ENCODE results near the gene PTPRE. TPM values are rescaled to one million over a fixed set of nuclear protein-coding genes. Genes with fewer than 3 reads are reported as not detected.

PTPRE gene
- total and polyA plus RNA-seq, 2 of the 4 experiments (the other 2 are of a cell fraction): 0.34 to 0.54 TPM

DNA sequence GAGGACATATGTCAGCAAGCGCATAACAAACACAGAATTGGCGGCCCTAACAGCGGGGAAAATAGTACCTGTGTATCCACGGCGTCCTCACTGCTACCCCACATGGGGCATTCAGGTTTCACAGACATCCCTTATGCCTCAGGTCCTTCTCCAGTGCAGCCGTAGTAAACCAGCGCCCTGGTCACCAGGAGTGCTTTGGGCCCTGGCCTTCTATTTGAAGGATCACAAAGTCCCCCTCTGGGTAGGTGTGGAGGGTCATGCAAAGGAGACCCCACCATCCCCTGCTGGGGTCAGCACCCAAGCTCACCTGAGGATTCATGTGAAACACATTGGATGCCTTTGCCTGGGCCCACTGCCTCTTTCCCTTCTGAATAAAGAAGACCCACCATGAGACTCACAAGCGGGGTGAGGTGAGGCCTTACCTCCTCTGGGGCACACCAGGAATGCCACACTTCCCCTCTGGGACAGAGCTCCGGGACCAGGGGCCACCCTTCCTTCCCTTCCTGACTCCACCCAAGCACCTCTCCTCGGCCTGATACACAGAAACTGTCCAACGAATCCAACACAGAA is 32.9 kb upstream of the PTPRE start:
- H3K4me3 ChIP-seq (ENCODE audit: insufficient read depth, low read depth, low read length): no peak overlapping the region
- intact Hi-C loops (cut with micrococcal nuclease): no loop called here
- dilution Hi-C loops (cut with HindIII; ENCODE audit: low sequenced_read_pairs, unreplicated experiment): no loop called here

More for the DNA sequence above, 32.9 kb upstream of the PTPRE start:
- Histone ChIP-seq H3K18ac (ENCODE audit: low read depth, low read length) (no peak overlapping the region), H2AK9ac (replicated peaks; ENCODE audit: low read depth, low read length, poor library complexity) (no peak overlapping the region), H3K56ac (ENCODE audit: extremely low read depth, insufficient read depth, low read length) (no peak overlapping the region), H3K27me3 (ENCODE audit: control insufficient read depth, insufficient read depth, low read length) (no peaks in the 10 kb centered on the region; the same call in 1 of the 2 replicates), H2BK20ac (ENCODE audit: low read depth, low read length) (no peak overlapping the region), H3K9ac (ENCODE audit: low read depth, low read length) (no peak overlapping the region), H3K9me3 (ENCODE audit: control insufficient read depth, insufficient read depth, low read length) (0 out of 2 replicates have a peak, but pooled peaks cover 4% of the 10 kb centered on the region), H3K4me2 (ENCODE audit: low read depth, low read length) (no peak overlapping the region), H4K8ac (ENCODE audit: low read depth in 2 of 2, low read length in 2 of 2) (no peak overlapping the region), H2AFZ (replicated peaks; ENCODE audit: low read length, poor library complexity) (no peak overlapping the region), H4K20me1 (ENCODE audit: insufficient read depth, low read length) (no peaks in the 10 kb centered on the region), H3K79me1 (ENCODE audit: low read depth in 1 of 2, low read length in 2 of 2) (no peaks in the 10 kb centered on the region), H3K27ac (ENCODE audit: insufficient read depth, low read length) (no peak overlapping the region), H3K4ac (ENCODE audit: low read depth, low read length) (no peak overlapping the region), H3K14ac (replicated peaks; ENCODE audit: low read depth, low read length) (no peak overlapping the region), H2BK120ac (ENCODE audit: low read depth, low read length) (no peak overlapping the region), H3K23ac (ENCODE audit: low read depth, low read length) (no peak overlapping the region), H3K36me3 (ENCODE audit: control insufficient read depth, insufficient read depth, low read length) (no peaks in the 10 kb centered on the region), H2BK5ac (ENCODE audit: low read depth, low read length, poor library complexity, severe bottlenecking) (no peak overlapping the region), H3K4me1 (ENCODE audit: control insufficient read depth, insufficient read depth, low read length) (no peaks in the 10 kb centered on the region), H4K91ac (ENCODE audit: insufficient read depth, low read depth, low read length) (no peak overlapping the region), H4K5ac (ENCODE audit: low read depth, low read length) (no peak overlapping the region), H3K9me1 (ENCODE audit: insufficient read depth, low read length) (no peaks in the 10 kb centered on the region), H2AK5ac (ENCODE audit: low read depth, low read length) (no peak overlapping the region), H2BK15ac (ENCODE audit: low read depth, low read length) (no peak overlapping the region)
- CTCF ChIA-PET: no interaction called here
- ATAC-seq (ENCODE audit: low read depth): no peak
- BruUV-seq (replicated peaks): no TSS peak
- POLR2A ChIA-PET (ENCODE audit: unreplicated experiment): no interaction called here
- TF ChIP-seq RAD21 (IDR thresholded peaks at IDR 0.05; ENCODE audit: low read length): no peak
- DNase-seq: no peak
- in situ Hi-C loops (cut with MboI; ENCODE audit: low sequenced_read_pairs): no loop called here
- WGBS, 2 experiments (ENCODE audit: extremely low coverage in 2 of 2, insufficient read length in 1 of 2): 30% methylated on average over 2 of the region's 11 CpGs; no CpG with 5 or more reads in 1 of the 2 experiments
